GM19193 (cell line): ENCODE results near the gene FLG2.

Source experiments
- POLR2A ChIP-seq: IDR thresholded peaks from 4 replicates; pipeline ENCODE4 v1.6.1; 2011; ENCODE audit not compliant: insufficient read depth, insufficient read length; ENCODE audit errors: extremely low read depth

Gene FLG2

GRCh38 chr1:152359906-152360305, at the start of gene FLG2:
Gene FLG2 (minus strand): TSS chr1:152360006. CDS start chr1:152358884, 1,122 bp downstream.
- TF ChIP-seq POLR2A: no peak

GRCh38 chr1:152408664-152409063, 48.9 kb upstream of the FLG2 start:
- no peak for TF ChIP-seq POLR2A

- no peak for TF ChIP-seq POLR2A
Observed at GRCh38 chr1:152398812-152399698, 39.2 kb upstream of the FLG2 start.

GRCh38 chr1:152397474-152397873, 37.7 kb upstream of the FLG2 start:
- no peak for TF ChIP-seq POLR2A

- no peak for TF ChIP-seq POLR2A
Observed at GRCh38 chr1:152394151-152394550, 34.3 kb upstream of the FLG2 start.

- no peak for TF ChIP-seq POLR2A
Observed at GRCh38 chr1:152392909-152393308, 33.1 kb upstream of the FLG2 start.

GRCh38 chr1:152388889-152389288, 29.1 kb upstream of the FLG2 start:
- no peak for TF ChIP-seq POLR2A

- TF ChIP-seq POLR2A: no peak
Observed at GRCh38 chr1:152386940-152387339, 27.1 kb upstream of the FLG2 start.

- TF ChIP-seq POLR2A: no peak
Observed at GRCh38 chr1:152380932-152381331, 21.1 kb upstream of the FLG2 start.

GRCh38 chr1:152374451-152374850, 14.6 kb upstream of the FLG2 start:
- TF ChIP-seq POLR2A: no peak

- no peak for TF ChIP-seq POLR2A
Observed at GRCh38 chr1:152372672-152373071, 12.9 kb upstream of the FLG2 start.

- no peak for TF ChIP-seq POLR2A
Observed at GRCh38 chr1:152367436-152367835, 7.6 kb upstream of the FLG2 start.

- no peak for TF ChIP-seq POLR2A
Observed at GRCh38 chr1:152356736-152357135, 3.1 kb downstream of the FLG2 start.

- no peak for TF ChIP-seq POLR2A
Observed at GRCh38 chr1:152349611-152350010, 10.2 kb downstream of the FLG2 start.

GRCh38 chr1:152348447-152348846, 11.4 kb downstream of the FLG2 start:
- no peak for TF ChIP-seq POLR2A

GRCh38 chr1:152347116-152347728, 12.6 kb downstream of the FLG2 start:
- no peak for TF ChIP-seq POLR2A
